LHCN-M2 (cell line): ENCODE measurements around the gene NID1. TPM values are rescaled to one million over a fixed set of nuclear protein-coding genes. Genes with fewer than 3 reads are reported as not detected.
"Not testable (repeated sequence)": the region's sequence is repeated elsewhere in the genome, so short reads cannot be mapped to it uniquely, and the experiment has no call there.

ENCODE experiments used
- DNase-seq: peaks from one replicate; pipeline ENCODE4 v3.0.0-alpha.2; 2012; ENCODE audit warnings: low read depth
- total RNA-seq: library from RNA; depleted of rRNA; stranded (reverse); fragments of >200 nt; gene quantifications from 2 replicates; pipeline ENCODE4 v1.2.3, GENCODE V29; 2014

The NID1 gene
- total RNA-seq, 1 experiment from 2014 or later, result 19.9 TPM

GRCh38 chr1:236030534-236030933, 34.4 kb downstream of the NID1 start:
- no peak for DNase-seq

DNA sequence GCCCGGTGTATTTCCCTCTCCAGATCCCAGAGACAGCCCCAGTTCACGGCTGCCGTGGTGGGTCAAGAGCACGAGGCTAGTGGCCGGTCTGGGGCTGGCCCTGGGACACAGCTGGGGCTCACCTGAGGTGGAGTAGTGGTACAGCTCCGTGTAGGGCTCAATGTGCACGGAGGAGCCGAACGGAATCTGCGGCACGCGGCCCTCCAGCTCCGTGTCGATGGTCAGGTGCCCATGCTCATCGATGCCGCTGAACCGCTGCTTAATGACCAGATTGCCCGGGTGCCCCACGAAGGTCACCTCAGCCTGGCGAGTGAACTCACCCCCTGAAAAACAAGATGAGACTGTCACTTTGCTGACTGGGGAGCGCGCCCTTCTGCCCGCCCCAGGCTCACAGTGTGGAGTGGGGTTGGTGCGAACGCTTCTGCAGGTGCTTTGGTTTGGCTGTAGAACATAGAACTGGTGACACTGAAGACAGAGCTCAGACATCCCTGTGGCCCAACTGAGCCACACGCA, 35.4 kb downstream of the NID1 start:
- DNase-seq, result no peak

DNA sequence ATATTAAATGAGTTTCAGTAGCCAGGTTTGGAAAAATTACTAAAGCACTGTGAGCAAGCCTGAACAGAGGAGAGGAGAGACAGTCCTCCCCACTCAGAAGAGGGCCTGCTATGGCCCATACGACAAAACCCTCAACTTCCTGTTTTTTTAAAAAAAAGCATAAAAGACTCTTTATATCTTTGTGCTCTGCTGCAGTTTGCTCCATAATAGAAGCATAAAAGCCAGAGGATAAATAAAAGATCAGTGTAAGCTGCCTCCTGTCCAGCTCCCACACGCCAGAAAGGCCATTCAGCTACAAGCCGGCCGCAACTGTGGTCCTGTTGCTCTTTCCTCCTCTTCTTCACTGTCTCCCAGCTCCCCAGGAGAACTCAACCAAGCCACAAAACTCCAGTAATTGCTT, 37.8 kb downstream of the NID1 start:
- DNase-seq, result no peak

DNA sequence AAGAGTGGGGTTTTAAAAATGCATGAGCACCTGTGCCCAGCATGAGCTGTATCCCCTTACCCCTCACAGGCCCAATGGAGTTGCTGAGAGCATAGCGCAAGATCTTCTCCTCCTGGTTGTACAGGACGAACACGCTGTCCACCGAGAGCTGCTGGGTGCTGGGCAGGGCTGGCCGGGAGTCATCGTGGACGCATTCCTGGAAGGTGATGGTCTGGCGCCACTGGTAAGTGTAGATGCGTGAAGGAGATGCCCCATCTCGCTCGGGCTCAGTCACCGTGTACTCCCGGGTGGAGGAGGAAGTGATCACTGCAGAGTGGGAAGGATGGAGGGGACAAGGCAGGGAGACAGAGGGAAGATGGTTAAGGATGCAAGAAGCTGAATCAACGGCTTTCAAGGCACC, 39.1 kb downstream of the NID1 start:
- no peak for DNase-seq

DNA sequence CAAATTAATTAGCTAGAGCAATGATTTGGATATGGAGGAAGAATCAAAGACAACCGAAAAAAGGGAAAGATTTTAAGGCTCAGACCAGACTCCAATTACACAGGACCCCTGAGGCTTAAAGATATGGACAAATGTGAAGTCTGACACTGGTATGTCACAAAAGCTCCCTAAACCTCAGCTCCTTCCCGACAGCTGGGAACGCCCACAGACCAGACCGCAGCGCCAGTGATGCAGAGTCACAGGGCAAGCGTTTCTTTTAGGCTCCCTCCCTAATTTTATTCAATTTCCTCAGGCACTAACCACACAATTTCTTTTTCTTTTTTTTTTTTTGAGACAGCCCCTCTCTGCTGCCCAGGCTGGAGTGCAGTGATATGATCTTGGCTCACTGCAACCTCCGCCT, 40.2 kb downstream of the NID1 start:
- no peak for DNase-seq

DNA sequence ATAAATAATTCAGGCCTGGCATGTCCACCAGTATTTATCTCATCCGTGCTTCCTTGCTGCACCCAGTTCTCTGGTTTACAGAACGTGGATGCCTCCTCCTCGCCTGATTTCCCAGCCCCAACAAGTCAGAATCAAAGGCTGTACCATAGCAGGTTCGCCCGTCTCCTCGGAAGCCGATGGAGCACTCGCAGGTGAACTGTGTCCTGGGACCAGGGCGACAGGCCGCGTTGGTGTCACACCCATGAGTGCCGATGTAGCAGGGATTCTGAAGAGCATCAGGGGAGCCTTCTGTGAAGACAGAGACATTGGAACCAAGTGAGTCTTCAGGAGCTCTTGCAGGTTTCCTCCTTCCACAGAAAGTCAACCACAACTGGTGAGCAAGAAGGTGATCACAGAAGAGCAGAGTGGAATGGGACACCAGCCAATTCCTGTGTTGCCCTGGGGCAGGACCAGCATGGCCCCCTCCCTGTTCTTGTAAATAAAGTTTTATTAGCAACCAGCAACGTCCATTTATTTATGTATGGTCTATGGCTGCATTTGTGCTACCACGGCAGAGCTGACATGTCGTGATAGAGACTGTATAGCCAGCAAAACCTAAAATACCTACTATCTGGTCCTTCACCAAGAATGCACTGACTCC, 40.8 kb downstream of the NID1 start:
- no peak for DNase-seq

DNA sequence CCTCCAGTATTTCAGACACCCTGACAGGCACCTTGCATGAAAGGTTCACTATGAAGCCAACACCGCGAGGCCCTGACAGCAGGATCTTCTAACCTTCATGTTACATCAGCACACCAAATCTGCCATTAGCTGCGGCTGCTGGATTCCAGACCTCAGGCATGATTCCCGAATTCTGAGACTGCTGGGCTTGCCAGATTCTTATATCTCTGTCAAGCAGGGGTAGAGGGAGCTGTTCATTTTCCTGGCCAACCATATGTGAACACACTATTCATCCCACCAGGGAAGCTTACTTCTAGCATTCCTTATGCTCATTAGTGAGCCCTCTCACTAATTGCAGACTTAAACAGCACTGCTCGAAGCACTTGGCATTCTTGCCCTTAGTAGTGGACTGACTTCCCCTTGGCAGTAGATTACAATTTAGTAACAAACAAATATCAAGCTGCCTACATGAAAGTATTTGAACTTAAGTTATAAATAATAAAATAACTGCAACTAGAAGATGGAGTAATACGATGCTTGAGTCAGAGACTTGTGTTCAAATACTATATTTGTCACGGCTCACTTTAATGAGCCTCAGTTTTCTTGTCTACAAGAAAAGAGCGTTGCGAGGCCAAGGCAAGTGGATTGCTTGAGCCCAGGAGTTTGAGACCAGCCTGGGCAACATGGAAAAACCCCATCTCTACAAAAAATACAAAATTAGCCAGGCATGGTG, 43.3 kb downstream of the NID1 start:
- no peak for DNase-seq

GRCh38 chr1:236020359-236021219, 44.3 kb downstream of the NID1 start:
- no peak for DNase-seq

GRCh38 chr1:236018885-236019453, 45.9 kb downstream of the NID1 start:
- no peak for DNase-seq

DNA sequence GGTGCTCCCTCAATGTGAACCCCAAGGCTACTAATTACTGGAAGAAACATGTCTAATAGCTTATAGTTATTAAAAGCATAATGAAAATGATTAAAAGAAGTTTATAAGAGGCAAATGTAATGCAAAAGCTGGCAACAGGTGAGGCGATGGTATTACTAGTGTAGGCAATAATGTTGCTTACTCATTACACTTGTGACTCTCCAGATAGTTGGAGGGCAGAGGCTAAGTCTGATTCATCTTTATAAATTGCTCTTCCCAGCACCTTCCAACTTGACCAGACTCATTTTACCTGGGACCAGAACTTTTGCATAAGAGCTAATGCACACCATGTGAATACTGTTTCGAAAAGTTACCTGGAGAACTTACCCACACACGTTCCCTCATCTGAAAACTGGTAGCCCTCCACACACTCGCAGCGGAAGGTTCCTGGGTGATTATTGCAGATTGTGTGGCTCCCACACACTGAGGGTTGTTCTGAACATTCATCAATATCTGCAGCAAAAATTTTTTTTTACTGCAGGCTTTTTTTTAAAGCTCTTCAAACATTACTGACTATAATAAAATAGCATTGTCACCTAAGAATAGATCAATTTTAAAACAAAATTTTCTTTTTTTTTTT, 48.0 kb downstream of the NID1 start:
- peak; percentile 54 for DNase-seq

DNA sequence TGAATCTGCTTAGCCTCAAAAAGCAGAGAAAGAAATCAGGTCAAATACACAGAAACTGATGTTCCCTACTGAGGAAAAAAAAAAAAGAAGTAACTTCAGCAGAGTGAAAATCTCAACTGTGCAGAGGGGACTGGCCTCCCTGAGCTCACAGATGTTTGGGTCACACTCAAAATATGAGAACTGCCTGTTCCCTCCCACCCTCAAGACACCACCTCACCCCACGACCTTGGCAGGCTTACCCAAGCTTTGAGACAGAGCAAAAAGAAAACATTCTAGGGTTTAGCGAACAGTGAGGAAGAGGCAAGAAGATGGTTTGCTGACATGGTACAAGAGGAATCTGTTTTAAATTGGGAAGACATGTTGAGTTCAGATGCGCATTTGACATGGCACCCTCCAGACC, 48.8 kb downstream of the NID1 start:
- DNase-seq, result peak; percentile 53

DNA sequence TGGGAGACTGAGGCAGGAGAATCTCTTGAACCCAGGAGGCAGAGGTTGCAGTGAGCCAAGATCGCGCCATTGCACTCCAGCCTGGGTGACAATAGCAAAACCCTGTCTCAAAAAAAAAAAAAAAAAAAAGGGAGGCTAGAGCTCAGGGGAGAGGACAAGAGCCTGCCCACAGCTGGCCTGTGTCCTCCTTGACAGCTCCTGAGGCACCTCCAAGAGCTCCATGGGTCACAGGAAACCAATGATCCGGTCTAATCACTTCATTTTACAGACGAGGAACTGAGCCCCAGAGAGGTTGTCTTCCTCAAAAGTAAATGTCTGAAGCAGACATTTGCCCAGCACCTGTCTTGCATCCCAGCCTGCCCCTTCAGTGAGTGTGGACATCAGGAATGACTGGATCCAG, 49.4 kb downstream of the NID1 start:
- no peak for DNase-seq

- DNase-seq, result no peak
Observed at GRCh38 chr1:236013330-236013729, 51.6 kb downstream of the NID1 start.

DNA sequence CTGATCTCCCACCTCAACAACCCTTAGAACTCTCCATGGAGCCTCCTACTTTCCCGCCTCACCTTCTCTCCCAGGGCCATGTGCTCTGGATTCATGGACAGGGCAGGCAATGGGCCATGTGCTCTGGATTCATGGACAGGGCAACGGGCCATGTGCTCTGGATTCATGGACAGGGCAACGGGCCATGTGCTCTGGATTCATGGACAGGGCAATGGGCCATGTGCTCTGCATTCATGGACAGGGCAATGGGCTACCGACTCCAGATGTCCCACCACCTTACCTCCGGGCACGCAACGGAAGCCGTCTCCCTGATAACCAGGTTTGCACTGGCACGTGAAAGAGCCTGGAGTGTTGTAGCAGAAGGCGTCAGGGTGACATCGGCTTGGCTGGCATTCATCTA, 53.2 kb downstream of the NID1 start:
- DNase-seq, result no peak

DNA sequence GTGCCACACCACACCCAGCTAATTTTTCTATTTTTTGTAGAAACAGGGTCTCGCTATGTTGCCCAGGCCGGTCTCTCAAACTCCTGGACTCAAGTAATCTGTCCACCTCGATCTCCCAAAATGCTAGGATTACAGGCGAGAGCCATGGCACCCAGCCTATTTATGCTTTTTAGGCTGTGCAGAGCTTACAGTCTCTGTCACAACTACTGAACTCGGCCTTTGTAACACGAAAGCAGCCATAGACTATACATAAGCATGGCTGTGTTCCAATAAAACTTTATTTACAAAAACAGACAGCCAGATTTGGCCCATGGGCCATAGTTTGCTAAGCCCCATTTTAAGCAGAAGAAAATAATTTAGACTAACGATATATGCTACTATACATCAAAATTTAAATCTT, 54.4 kb downstream of the NID1 start:
- DNase-seq, result no peak

DNA sequence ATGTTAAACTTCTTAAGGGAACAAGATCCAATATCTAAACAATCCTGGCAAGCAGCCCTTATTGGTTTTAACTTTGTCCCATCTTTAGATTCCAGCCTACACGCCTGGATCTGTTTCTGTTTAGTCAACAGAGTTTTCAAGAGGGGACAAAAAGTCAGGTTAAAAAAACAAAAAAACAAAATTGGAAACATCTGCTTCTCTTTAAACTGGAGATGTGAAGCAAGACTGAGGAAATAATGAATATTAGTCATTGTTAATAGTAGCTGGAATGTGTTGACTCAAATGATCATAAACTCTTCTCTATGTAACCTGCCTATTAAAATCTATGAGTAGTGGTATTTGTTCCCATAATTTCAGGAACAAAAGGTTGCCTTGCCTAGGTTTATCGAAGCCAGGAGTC, 55.0 kb downstream of the NID1 start:
- DNase-seq, result peak; percentile 74

- DNase-seq, result no peak
Observed at GRCh38 chr1:236009191-236009590, 55.7 kb downstream of the NID1 start.

- DNase-seq, result no peak
Observed at GRCh38 chr1:236007781-236008180, 57.1 kb downstream of the NID1 start.

DNA sequence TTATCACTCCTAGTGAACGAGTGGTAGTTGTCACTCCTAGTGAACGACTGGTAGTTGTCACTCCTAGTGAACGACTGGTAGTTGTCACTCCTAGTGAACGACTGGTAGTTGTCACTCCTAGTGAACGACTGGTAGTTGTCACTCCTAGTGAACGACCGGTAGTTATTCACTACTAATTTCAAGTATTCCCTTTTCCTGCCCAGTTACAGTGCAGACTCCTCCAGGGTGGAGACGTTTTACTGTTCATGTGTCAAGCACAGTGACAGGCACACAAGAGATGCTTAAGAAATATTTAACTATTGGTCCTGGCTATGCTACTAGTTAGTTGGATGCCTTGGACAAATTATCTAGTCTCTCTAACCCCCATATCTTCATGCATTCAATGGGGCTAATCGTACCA, 61.8 kb downstream of the NID1 start:
- DNase-seq, result not testable (repeated sequence)

- no peak for DNase-seq
Observed at GRCh38 chr1:236002572-236002971, 62.3 kb downstream of the NID1 start.

GRCh38 chr1:236002025-236002390, 62.9 kb downstream of the NID1 start:
- no peak for DNase-seq

- no peak for DNase-seq
Observed at GRCh38 chr1:236000781-236001180, 64.1 kb downstream of the NID1 start.
